GM23248 (cell line): ENCODE measurements around the gene AHSA1. TPM values are rescaled to one million over a fixed set of nuclear protein-coding genes. Genes with fewer than 3 reads are reported as not detected.

Source experiments
- DNase-seq: peaks from one replicate; pipeline ENCODE4 v3.0.0-alpha.2; 2015
- H2AFZ ChIP-seq: fragments of 200-600 bp; sonication (generic); 2 replicates; pipeline ENCODE4 v1.6.1; 2016; ENCODE audit warnings: antibody characterized with exemption
- H3F3A ChIP-seq: fragments of 200-600 bp; sonication (generic); 2 replicates; pipeline ENCODE4 v1.6.1; 2016; ENCODE audit warnings: mild to moderate bottlenecking, antibody characterized with exemption, mixed run types; ENCODE audit not compliant: insufficient read depth
- H3K27ac ChIP-seq: fragments of 200-600 bp; sonication (generic); 2 replicates; pipeline ENCODE4 v1.5.1; 2016; ENCODE audit warnings: mild to moderate bottlenecking
- H3K27me3 ChIP-seq: fragments of 200-600 bp; sonication (generic); replicated peaks from 2 replicates; pipeline ENCODE4 v1.6.1; 2016; ENCODE audit warnings: mild to moderate bottlenecking; ENCODE audit not compliant: insufficient read depth
- H3K36me3 ChIP-seq: fragments of 200-600 bp; sonication (generic); 2 replicates; pipeline ENCODE4 v1.6.1; 2016; ENCODE audit warnings: low read depth, mild to moderate bottlenecking
- H3K4me1 ChIP-seq: fragments of 200-600 bp; sonication (generic); 2 replicates; pipeline ENCODE4 v1.6.1; 2016; ENCODE audit warnings: mild to moderate bottlenecking; ENCODE audit not compliant: insufficient read depth
- H3K4me2 ChIP-seq: fragments of 200-600 bp; sonication (generic); one replicate; pipeline ENCODE4 v1.6.1; 2016; ENCODE audit warnings: mild to moderate bottlenecking; ENCODE audit not compliant: unreplicated experiment
- H3K4me3 ChIP-seq: fragments of 200-600 bp; sonication (generic); 2 replicates; pipeline ENCODE4 v1.5.1; 2016; ENCODE audit warnings: mild to moderate bottlenecking
- H3K79me2 ChIP-seq: fragments of 200-600 bp; sonication (generic); 2 replicates; pipeline ENCODE4 v1.6.1; 2016; ENCODE audit warnings: mild to moderate bottlenecking; ENCODE audit not compliant: insufficient read depth
- H3K9ac ChIP-seq: fragments of 200-600 bp; sonication (generic); 2 replicates; pipeline ENCODE4 v1.6.1; 2016; ENCODE audit warnings: mild to moderate bottlenecking
- H3K9me2 ChIP-seq: fragments of 200-600 bp; sonication (generic); 2 replicates; pipeline ENCODE4 v1.6.1; 2016; ENCODE audit warnings: mixed run types, mild to moderate bottlenecking, moderate library complexity; ENCODE audit not compliant: insufficient read depth
- H3K9me3 ChIP-seq: fragments of 200-600 bp; sonication (generic); one replicate; pipeline ENCODE4 v1.6.1; 2017; ENCODE audit warnings: low read depth
- H4K20me1 ChIP-seq: fragments of 200-600 bp; sonication (generic); 2 replicates; pipeline ENCODE4 v1.6.0; 2016; ENCODE audit not compliant: insufficient read depth
- EZH2 ChIP-seq: fragments of 200-600 bp; sonication (generic); IDR thresholded peaks from 2 replicates; pipeline ENCODE4 v1.6.1; 2018; ENCODE audit warnings: antibody characterized with exemption, mild to moderate bottlenecking; ENCODE audit not compliant: insufficient read depth, poor library complexity, severe bottlenecking
- EZH2phosphoT487 ChIP-seq: fragments of 200-600 bp; sonication (generic); IDR thresholded peaks from 2 replicates; pipeline ENCODE4 v1.6.1; 2018; ENCODE audit warnings: antibody characterized with exemption, moderate library complexity, mild to moderate bottlenecking, low read depth; ENCODE audit not compliant: insufficient read depth
- WGBS, 2 experiments: methylation state at CpG; one replicate each; pipeline ENCODE4 v1.1.6; 2015 to 2017; ENCODE audit warnings: low lambda C conversion rate in 2 of 2, low coverage in 1 of 2; ENCODE audit errors: missing lambda C conversion rate in 2 of 2; 5-methylcytosine and 5-hydroxymethylcytosine counted together
- in situ Hi-C: fragments of 300-500 bp; cut with MboI; formaldehyde crosslinking; loops from 2 replicates; pipeline ENCODE4 v1.15.0; 2020
- polyA plus RNA-seq: library from polyadenylated mRNA; unstranded; fragments of >200 nt; fragmentation: Nextera tagmentation; extraction: Ambion mirVana; gene quantifications from 2 replicates; pipeline ENCODE4 v1.2.1, GENCODE V29; 2016
- small RNA-seq: library from RNA; depleted of rRNA; stranded (forward); fragments of <200 nt; gene quantifications from one replicate; pipeline ENCODE3, GENCODE V24; 2014; ENCODE audit warnings: low read depth, low replicate concordance
- total RNA-seq: library from RNA; depleted of rRNA; stranded (reverse); fragments of >200 nt; shearing (Covaris generic); gene quantifications from 2 replicates; pipeline ENCODE4 v1.2.3, GENCODE V29; 2014; rRNA removed

The AHSA1 gene
- total and polyA plus RNA-seq, 2 experiments from 2014 or later, result 122 to 130 TPM

- Histone ChIP-seq H3K27me3 (no peaks in the 10 kb centered on the region), H3K9me2 (no peaks in the 10 kb centered on the region), H3K4me1 (peaks cover 6% of the 10 kb centered on the region; the same call in 1 of the 2 replicates), H3K4me2 (no peak overlapping the region), H3K79me2 (no peaks in the 10 kb centered on the region), H3F3A (0 out of 2 replicates have a peak, but pooled peaks cover 4% of the 10 kb centered on the region), H2AFZ (no peak overlapping the region), H3K27ac (no peak overlapping the region), H3K9me3 (no peaks in the 10 kb centered on the region), H3K36me3 (peaks cover 24% of the 10 kb centered on the region), H3K4me3 (no peak overlapping the region), H3K9ac (no peak overlapping the region), H4K20me1 (no peaks in the 10 kb centered on the region)
- no peak for TF ChIP-seq EZH2
- no peak for TF ChIP-seq EZH2phosphoT487
- DNase-seq, result no peak
- WGBS, 2 experiments, result 96 to 97% methylated on average over 3 of the region's 3 CpGs
- in situ Hi-C loops, result no loop called here
Measured at GRCh38 chr14:77508876-77509275, 51.0 kb downstream of the AHSA1 start.

DNA sequence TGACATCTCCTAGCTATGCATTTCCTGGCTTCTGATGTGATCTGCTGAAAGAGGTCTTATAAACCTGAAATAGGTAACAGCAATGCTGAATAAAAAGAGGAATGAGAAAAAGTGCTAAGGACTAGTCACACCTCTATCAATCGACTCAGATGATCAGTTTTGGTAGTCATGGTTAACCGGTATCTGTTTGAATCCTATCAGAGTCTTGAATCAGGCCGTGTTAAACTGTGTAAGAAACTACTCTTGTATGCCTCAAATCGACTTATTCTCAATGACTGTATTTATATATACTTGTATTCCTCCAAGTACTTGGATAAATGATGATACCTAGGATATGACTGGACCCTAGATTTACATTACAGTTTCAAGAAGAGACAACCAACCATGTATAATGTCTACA lies 51.5 kb downstream of the AHSA1 start:
- peaks cover 6% of the 10 kb centered on the region; the same call in 1 of the 2 replicates for H3K4me1 ChIP-seq
- no peak overlapping the region for H3K4me3 ChIP-seq
- 0 out of 2 replicates have a peak, but pooled peaks cover 4% of the 10 kb centered on the region for H3F3A ChIP-seq
- H3K9me3 ChIP-seq, result no peaks in the 10 kb centered on the region
- H4K20me1 ChIP-seq, result no peaks in the 10 kb centered on the region
- H3K9me2 ChIP-seq, result no peaks in the 10 kb centered on the region
- in situ Hi-C loops, result no loop called here
- H3K79me2 ChIP-seq, result no peaks in the 10 kb centered on the region
- no peak overlapping the region for H2AFZ ChIP-seq
- no peak for DNase-seq
- TF ChIP-seq EZH2, result no peak
- no peak for TF ChIP-seq EZH2phosphoT487
- no peaks in the 10 kb centered on the region for H3K27me3 ChIP-seq
- no peak overlapping the region for H3K27ac ChIP-seq
- no peak overlapping the region for H3K4me2 ChIP-seq
- 96 to 97% methylated on average over 4 of the region's 4 CpGs for WGBS, 2 experiments
- H3K36me3 ChIP-seq, result peaks cover 29% of the 10 kb centered on the region
- no peak overlapping the region for H3K9ac ChIP-seq

DNA sequence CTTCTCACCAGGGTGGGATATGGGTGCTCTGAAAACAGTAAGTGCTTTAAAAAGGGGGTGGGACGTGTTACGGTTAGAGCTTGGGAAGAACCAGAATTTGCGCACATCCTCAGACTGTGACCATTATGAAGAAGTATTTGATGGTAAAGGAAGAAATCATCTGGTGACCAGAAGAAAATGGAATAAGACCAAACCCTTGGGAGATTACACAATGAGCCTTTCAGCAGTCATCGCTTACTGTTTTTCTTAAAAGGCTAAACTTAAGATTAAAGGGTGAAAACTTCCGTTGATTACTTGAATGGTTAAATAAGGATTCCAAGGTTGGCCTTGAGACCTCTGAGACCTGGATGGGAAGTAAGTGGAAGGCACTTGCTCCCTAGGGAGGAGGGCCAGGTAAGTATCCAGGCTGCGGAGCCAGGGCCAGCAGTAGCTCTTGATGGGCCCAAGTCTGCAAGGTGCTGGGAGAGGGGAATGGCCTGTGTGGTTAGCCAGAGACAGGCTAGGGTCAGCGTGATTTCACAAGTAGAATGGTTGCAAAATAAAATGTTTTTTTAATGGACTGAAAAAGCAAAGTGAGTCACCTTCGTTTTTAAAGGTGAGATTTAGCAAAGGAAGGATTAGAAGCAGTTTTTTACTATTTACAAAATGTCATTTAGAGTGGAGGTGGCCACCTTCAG lies 53.7 kb downstream of the AHSA1 start:
- Histone ChIP-seq H3K79me2 (no peaks in the 10 kb centered on the region), H3K27me3 (no peaks in the 10 kb centered on the region), H3K4me1 (peaks cover 6% of the 10 kb centered on the region; the same call in 1 of the 2 replicates), H2AFZ (no peak overlapping the region), H4K20me1 (no peaks in the 10 kb centered on the region), H3K27ac (no peak overlapping the region), H3K4me3 (no peak overlapping the region), H3F3A (peaks cover 8% of the 10 kb centered on the region; the same call in 1 of the 2 replicates), H3K9ac (no peak overlapping the region), H3K9me3 (no peaks in the 10 kb centered on the region), H3K36me3 (peaks cover 39% of the 10 kb centered on the region), H3K4me2 (no peak overlapping the region), H3K9me2 (no peaks in the 10 kb centered on the region)
- WGBS, 2 experiments, result 84 to 90% methylated on average over 8 of the region's 8 CpGs
- in situ Hi-C loops, result no loop called here
- DNase-seq, result no peak
- TF ChIP-seq EZH2 (no peak), EZH2phosphoT487 (no peak)

DNA sequence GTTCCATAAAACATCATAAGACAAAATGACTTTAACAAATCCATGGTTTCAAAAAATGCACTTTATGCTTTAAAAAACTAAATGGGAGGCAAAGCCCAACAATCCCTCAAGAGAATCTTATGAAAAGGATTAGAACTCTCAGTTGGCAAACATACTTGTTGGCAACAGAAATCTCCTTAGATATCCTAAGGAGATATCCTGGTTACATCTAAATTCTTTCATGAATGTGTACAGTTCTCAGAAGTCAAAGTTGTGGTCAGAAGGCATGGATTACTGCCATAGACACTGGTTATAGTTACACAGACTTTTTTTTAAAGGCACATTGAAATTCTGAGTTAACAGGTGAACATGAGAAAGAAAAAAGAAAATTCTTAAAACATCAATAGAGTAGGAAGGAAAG lies 58.2 kb downstream of the AHSA1 start:
- Histone ChIP-seq H3K4me2 (no peak overlapping the region), H2AFZ (no peak overlapping the region), H3K4me3 (no peak overlapping the region), H3K79me2 (peaks cover 13% of the 10 kb centered on the region; the same call in 1 of the 2 replicates), H3K4me1 (no peaks in the 10 kb centered on the region), H3K9ac (no peak overlapping the region), H4K20me1 (no peaks in the 10 kb centered on the region), H3K9me2 (no peaks in the 10 kb centered on the region), H3K9me3 (no peaks in the 10 kb centered on the region), H3K27ac (no peak overlapping the region), H3K36me3 (peaks cover 62% of the 10 kb centered on the region), H3F3A (peaks cover 5% of the 10 kb centered on the region; the same call in 1 of the 2 replicates), H3K27me3 (no peaks in the 10 kb centered on the region)
- TF ChIP-seq EZH2phosphoT487, result no peak
- no peak for TF ChIP-seq EZH2
- in situ Hi-C loops, result no loop called here
- no peak for DNase-seq

Small RNA genes lying within 50 kb of the gene (small RNA-seq; reads per million reads assigned to genes)
- gene RF00404, result not detected

Other genes with a start within 250 kb of the AHSA1 start
- gene NGB, start 186.9 kb upstream of the AHSA1 start, total RNA-seq, result not detected in 2 replicates
- gene NGB, start 186.9 kb upstream of the AHSA1 start, polyA plus RNA-seq, result not detected in 2 replicates
- gene POMT2, start 137.2 kb upstream of the AHSA1 start, total RNA-seq, result 21.0 and 28.3 TPM in 2 replicates
- gene POMT2, start 137.2 kb upstream of the AHSA1 start, polyA plus RNA-seq, result 18.0 and 20.7 TPM in 2 replicates
- 26.1 and 26.2 TPM in 2 replicates for gene GSTZ1, start 137.1 kb upstream of the AHSA1 start, total RNA-seq
- gene GSTZ1, start 137.1 kb upstream of the AHSA1 start, polyA plus RNA-seq, result 9.7 and 14.9 TPM in 2 replicates
- gene TMED8, start 81.0 kb upstream of the AHSA1 start, total RNA-seq, result 7.5 and 7.7 TPM in 2 replicates
- 3.1 and 3.2 TPM in 2 replicates for gene TMED8, start 81.0 kb upstream of the AHSA1 start, polyA plus RNA-seq
- 1.4 and 2.8 TPM in 2 replicates for gene SAMD15, start 80.7 kb upstream of the AHSA1 start, total RNA-seq
- 0.95 and 1.3 TPM in 2 replicates for gene SAMD15, start 80.7 kb upstream of the AHSA1 start, polyA plus RNA-seq
- not detected in 2 replicates for gene NOXRED1, start 34.6 kb upstream of the AHSA1 start, total RNA-seq
- gene NOXRED1, start 34.6 kb upstream of the AHSA1 start, polyA plus RNA-seq, result 0.10 and 0.31 TPM in 2 replicates
- 25.0 and 59.8 TPM in 2 replicates for gene VIPAS39, start 492 bp upstream of the AHSA1 start, total RNA-seq
- gene VIPAS39, start 492 bp upstream of the AHSA1 start, polyA plus RNA-seq, result 14.9 TPM in 2 replicates
- 2.6 TPM in 1 of 2 replicates, not detected in the other for gene ISM2, start 40.7 kb downstream of the AHSA1 start, total RNA-seq
- gene ISM2, start 40.7 kb downstream of the AHSA1 start, polyA plus RNA-seq, result 0.11 TPM in 1 of 2 replicates, not detected in the other
- gene SPTLC2, start 158.5 kb downstream of the AHSA1 start, total RNA-seq, result 45.6 and 50.2 TPM in 2 replicates
- gene SPTLC2, start 158.5 kb downstream of the AHSA1 start, polyA plus RNA-seq, result 38.1 and 44.7 TPM in 2 replicates
- 13.2 and 13.4 TPM in 2 replicates for gene ALKBH1, start 249.9 kb downstream of the AHSA1 start, total RNA-seq
- 10.2 and 11.3 TPM in 2 replicates for gene ALKBH1, start 249.9 kb downstream of the AHSA1 start, polyA plus RNA-seq